Effector CD8-positive, alpha-beta T cell (primary cell): Measurements from ENCODE around the gene PPFIBP2.
A peak's percentile ranks its signal among the peaks of the same experiment; 100 is the strongest.

Source experiments
- DNase-seq: peaks from one replicate; lab custom pipeline; 2025; lab: John Stamatoyannopoulos, UW
- total RNA-seq, 4 experiments: gene quantifications; one replicate each; lab custom pipeline; 2026; lab: John Stamatoyannopoulos, UW

The PPFIBP2 gene
- 4.4 to 12.6 (median 4.7) reads per million in 4 experiments for total RNA-seq

DNA sequence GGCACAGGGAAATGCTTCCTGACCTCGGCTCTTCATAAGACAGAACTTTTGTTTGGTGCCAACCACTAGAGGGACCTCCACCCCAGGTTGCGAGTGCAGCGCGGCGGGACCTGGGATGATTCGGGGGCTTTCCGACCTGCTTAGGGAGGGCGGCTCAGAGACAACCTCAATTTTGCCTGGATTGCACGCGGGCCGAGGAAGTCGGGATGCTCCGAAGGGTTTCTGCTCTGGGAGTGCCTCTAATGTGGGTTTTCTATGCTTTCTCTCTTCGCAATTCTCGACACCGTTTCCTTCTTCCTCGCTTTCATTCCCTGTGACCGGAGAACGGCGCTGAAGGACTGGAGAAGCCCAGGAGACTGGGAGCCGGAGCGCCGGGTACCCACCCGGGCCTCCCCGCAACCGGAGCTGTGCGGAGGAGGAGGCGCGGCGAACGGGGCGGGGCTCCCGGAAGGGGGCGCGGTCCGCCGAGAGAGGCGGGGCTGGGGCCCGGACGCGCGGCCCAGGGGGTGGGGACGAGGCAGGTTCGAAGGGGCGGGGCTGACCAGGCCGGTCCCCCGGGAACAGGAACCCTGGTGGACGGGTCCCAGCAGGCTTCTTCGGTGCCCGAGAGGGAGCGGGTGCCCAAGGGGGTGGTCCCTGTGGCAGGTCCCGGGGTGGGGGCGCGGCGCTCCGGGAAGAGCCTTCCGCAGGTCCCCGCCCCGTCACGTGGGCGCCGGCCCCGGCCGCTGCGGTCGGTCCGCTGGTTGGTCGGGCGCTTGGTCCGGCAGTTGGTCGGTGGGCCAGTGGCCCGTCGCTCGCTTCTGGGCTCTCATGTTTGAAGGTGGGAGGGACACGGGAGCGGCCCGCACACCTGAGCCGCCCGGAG lies at the start of gene PPFIBP2:
Gene PPFIBP2 (plus strand): TSS at position 766 of the 865 bp plus-strand sequence. CDS start 35,477 bp downstream, outside the sequence.
- peak; percentile 72 for DNase-seq

DNA sequence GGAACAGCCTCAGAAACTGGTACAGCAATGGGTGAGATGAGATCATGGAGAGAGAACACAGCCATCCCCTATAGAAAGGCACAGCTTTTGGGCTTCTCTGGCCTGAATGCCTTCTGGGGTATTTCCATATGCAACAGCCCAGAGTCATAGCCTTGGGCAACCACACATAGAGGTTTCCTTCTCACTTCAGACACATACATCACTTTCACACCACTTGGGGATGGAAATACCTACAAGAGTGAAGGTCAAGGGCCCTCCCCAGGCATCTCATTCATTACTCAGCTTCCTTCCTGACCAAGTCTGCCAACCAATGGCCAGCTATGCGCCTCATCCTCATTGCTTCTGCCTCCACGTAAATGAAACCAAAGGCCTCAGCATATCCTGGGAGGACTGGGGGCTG lies 46.1 kb upstream of the PPFIBP2 start:
- no peak for DNase-seq

DNA sequence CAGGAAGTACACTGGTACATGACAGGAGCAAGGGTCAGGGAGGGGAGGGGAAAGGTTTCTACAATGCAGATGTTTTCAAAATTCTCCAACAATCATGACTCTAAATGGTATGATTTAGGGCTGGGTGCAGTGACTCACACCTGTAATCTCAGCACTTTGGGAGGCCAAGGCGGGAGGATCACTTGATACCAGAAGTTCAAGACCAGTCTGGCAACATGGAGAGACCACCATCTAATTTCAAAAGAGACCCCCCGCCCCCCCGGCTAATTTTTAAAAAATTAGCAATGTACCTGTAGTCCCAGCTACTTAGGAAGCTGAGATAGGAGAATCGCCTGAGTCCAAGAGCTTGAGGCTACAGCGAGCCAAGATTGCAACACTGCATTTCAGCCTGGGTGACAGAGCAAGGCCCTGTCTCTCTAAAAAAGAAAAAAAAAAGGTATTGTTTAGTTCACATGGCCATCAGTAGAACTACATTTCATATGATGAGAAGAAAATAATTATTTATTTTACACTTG lies 44.4 kb upstream of the PPFIBP2 start:
- DNase-seq = no peak

DNA sequence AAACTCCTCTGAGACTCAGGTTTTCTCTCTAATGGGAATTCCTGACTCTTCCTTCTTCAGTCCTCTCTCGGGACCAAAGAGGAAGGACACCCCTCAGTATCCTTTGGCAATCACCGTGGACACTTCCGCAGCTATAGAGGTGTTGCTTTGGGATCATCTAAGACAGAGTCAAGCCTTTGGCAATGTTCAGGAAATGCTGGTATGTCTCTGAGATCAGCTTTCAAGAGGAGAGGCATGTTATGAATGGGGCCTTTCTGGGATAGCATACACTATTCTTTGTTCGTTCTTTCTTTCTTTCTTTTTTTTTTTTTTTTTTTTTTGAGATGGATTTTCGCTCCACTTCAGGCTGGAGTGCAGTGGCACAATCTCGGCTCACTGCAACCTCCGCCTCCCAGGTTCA lies 42.7 kb upstream of the PPFIBP2 start:
- DNase-seq = no peak

DNA sequence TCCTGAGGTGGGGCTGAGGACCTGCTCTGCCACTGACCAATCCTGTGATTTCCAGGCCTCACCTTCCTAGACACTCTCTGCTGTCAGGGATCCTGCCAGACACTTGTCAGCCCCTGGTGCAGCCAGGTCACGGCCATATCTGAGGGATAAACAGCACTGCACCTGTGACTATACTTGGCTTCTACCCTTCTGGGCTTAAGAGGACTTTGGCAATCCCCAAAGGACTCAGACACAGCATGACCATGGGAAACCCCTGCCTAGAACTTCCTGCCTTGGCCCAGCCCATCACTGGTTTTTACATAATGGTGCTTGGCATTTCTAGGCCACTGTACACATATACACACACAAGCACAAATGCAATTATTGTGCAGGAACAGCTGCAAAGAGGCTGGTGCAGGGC lies 40.1 kb upstream of the PPFIBP2 start:
- DNase-seq = no peak

DNA sequence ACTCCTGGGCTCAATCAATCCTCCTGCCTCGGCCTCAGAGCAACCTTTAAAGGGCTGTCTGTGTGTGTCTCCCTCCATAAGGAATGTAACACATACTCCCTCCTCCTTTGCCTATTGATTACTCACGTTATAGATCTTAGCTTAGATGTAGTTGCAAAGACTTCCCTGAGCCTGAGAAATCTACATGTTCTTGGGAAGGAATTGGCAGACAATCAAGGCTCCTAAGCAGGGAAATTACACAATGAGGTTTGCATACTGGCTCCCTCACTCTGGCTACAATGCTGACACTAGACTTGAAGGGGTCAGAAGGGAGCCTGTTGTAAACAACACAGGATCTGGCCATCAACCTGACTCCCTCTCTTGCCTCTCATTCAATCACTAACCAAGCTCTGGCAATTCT lies 33.7 kb upstream of the PPFIBP2 start:
- no peak for DNase-seq

DNA sequence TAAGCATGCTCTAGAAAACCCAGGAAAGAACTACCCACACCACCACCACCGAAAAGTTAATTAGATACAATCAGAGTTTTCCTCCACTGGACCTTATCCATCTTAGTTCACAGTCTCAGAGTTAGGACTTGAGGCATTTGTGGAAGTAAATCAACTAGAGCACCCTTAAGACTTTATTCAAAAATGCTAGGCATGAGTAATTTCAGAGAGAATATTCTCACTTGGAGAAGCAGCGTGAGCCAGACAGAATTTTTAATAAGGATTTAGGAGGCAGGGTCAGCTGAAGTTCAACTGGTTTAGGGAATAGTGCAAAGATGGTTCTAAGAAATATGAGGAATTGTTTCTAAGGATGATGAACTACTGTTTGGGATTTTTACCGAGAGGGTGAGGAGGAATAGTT lies 29.7 kb upstream of the PPFIBP2 start:
- no peak for DNase-seq

DNA sequence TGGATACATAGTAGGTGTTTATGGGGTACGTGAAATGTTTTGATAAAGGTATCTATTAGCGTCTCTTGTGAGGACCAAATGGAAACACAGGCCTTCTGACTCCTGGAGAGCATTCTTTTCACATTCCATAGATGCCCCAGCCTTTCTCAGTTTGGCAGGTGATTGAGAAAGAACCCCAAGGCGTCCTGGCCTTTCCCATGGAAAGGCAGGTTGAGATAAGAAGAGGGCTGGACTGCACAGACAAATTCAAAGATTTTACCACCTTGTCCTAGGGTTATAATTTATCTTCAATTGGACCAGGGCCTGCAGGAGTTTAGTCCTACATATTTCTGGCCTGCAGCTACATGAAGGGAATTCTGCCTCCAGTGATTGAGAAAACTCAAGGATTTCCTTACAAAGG lies 29.2 kb upstream of the PPFIBP2 start:
- DNase-seq = no peak

DNA sequence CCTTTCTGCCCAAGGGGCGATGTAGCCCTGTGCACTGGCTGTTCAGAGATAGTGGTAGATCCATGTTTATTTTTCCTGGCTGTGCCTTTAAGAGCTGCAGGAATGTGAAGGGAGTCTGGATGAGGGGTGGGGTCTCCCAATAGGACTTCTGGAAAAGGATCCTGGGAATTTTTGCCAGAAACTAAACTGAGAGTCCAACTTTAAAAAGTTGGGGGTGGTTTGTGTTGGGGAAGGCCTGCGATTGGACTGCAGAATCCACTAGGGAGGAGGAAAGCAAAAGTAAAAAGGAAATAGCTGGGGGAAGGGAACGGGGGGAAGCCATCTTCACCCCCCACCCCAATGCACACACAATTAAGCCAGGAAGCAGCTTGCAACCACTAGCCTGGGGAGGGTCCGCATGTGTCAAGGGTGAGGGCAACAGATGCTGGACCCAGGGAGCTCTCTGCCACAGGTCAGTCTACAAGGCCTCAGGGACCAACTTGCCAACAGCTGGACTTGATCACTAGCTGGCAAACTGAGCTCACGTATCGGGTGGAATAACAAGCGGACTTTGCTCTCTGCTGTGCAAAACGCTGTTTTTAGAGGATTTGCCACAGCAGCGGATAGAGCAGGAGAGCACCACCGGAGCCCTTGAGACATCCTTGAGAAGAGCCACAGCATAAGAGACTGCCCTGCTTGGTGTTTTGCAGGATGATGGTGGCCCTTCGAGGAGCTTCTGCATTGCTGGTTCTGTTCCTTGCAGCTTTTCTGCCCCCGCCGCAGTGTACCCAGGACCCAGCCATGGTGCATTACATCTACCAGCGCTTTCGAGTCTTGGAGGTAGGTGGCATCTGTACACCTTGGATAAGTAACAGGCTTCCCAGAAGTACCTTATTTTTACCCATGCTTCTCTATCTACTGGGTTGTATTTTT lies 28.4 kb upstream of the PPFIBP2 start, which contains the start of gene OLFML1:
Gene OLFML1 (plus strand): TSS at position 321 of the 912 bp plus-strand sequence. CDS start 370 bp downstream, at position 691.
- DNase-seq = no peak

DNA sequence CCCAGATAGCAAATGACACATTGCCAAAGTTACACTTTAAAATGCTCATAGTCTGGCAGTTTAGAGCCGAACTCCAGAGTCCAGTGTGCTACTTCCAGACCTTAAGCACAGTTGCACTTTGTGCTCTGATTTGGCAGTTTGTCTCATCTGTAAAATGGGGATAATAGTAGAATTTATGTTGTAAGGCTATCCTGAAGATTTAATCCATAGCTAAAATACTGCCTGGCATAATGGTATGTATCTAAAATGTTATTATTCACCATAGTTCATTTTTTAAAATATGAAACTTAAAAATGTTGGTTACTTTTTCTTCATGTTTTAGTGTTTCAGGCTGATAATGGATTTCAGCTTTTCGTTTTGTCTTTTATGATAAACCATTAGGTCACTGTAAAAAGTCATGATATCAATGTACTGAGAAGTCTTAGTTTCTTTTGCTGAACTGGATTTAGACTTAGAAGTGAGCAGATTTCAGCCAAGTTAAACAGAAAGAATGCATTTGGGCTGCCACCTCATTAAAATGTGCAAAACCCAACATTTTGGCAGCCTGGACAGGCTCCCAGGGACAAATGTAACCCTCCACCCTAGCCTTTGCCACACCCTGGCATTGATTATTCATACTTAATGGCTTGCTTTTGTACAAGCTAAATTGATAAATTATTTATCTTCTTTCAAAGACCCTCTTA lies 27.6 kb upstream of the PPFIBP2 start:
- DNase-seq = no peak

DNA sequence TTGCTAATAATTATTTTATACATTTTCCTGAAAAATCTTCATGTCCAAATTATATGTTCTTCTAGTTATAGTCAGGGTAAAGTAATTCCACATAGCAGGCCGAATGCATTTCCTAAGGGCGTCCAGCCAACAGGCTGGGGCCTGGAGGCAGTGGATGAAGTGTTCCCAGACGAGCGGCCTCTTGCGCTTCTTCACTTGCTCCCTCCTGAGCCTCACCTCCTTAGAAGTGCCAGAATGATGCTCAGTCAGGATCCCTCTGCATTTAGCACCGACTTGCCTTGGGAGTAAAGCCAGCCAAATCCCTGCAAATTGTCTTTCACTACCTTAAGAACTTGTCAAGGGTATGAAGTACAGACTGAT lies 27.0 kb upstream of the PPFIBP2 start:
- DNase-seq = no peak

DNA sequence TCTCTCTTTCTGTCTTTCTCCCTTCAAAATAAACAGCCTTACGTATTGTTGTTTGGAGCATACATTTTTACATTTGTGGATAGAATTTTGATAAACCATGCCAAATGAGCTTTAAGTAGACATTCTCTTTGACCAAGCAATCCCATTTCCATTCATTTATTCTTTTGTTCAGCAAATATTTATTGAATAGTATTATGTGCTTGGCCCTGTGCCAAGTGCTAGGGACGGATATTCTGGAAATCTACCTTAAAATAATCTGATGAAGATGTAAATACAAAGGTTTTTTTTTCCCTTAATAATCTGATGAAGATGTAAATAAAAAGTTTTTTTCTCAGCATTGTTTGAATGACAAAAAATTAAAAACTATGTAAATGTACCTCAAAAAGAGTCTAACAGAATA lies 26.4 kb upstream of the PPFIBP2 start:
- DNase-seq = no peak

DNA sequence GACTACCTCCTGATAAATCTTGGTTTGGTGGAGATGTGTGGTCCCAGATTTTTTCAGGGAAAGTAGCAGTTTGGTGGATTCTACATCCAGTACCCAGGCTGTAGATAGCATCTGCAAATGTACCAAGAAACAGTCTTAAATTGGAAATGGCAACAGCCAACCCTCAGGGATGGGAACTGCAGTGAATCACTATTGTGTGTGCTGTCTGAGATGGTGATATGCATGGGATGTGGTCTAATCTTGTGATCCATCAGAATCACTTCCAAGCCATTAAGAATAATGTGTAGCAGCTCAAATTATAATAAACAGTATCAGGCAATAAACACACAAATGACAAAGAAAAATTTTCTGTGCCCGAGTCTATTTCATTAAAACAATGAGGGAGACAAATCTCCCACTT lies 25.1 kb upstream of the PPFIBP2 start:
- DNase-seq = no peak

DNA sequence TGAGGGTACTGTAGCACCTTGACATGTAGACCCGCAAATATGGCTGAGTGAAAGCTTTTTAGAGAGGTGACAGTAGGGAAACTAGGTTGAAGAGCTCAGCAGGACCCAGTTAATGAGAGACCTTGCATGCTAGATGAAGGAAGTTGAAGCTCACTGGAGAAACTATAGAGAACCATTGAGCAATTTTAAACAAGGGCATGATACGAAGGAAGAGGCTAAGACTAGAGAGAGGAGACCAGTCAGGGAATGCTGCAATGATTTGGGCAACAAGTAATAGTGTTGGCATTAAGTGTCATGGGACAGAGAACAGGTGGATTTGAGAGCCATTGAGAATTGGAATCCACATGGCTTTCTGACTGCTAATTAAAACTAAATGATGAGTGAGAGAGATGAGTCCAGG lies 24.4 kb upstream of the PPFIBP2 start:
- no peak for DNase-seq

DNA sequence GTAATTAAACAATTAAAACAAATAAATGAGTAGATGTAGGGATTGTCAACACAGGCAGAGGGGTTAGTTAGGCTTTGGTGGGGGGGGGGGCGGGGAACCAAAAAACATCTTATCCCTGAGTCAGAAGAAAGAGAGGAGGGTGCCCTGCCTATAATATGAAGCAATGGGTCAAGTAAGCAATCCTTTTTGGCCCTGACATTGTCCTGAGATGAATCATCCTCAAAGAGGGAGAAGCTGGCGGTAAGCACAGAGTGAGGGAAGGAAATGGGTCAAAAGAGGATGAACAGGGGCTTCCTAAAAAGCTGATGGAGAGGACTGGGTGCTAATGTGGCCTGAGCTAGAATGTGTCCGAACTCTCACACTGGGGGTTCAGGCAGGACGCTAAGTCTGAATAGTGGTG lies 23.7 kb upstream of the PPFIBP2 start:
- DNase-seq = no peak

DNA sequence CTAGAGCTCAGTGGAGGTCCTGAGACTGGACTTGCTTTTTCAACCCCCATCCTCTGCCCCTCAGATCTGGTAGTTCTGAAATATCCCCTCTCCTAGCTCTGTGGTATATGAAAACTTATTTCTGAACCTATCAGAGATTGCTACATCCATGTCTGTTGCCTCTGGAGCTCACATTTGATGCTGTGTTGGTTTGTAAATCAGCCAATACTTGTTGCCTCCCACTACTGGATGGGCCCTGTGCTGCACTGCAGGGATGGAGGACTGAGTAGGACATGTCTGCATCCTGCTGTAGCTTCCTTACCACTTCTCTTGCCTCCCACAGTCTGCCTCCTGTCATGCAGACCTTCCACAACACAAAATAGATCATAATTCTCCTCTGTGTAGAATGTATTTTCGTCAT lies 23.3 kb upstream of the PPFIBP2 start:
- no peak for DNase-seq

DNA sequence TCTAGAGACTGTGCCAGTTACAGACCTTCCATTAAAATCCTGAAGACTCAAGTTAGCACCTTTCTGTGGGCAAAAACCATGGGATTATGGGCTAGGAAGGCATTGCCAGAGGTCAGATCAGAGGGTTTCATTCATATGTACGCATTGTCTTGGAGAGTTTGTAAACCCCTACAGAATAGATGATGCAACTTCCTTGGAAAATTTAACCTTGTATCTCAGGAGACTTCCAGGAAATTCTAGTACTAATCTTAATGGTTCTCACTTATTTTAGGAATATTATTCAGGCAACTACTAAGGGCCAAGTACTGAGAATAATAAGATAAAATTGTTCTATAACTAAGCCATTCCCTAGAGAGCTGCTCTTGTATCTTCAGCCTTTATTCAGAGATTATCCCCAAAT lies 21.5 kb upstream of the PPFIBP2 start:
- DNase-seq = no peak

DNA sequence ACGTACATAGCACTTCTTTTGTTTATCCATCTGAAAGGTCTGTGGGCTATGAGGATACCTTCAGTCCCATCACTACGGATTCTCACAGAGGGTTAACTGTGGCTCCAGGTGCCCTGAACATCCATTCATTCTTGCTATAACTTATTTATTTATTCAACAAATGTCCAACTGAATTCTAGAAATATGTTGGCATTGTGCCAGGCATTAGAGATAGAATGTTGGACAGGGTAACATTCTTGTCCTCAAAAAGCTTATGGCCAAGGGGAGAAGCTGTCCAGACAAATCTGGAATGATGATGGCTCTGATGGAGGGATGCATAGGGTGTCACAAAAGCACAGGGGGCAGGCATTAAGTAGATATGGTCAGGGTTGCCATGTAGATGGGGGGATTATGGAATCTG lies 20.1 kb upstream of the PPFIBP2 start:
- no peak for DNase-seq

DNA sequence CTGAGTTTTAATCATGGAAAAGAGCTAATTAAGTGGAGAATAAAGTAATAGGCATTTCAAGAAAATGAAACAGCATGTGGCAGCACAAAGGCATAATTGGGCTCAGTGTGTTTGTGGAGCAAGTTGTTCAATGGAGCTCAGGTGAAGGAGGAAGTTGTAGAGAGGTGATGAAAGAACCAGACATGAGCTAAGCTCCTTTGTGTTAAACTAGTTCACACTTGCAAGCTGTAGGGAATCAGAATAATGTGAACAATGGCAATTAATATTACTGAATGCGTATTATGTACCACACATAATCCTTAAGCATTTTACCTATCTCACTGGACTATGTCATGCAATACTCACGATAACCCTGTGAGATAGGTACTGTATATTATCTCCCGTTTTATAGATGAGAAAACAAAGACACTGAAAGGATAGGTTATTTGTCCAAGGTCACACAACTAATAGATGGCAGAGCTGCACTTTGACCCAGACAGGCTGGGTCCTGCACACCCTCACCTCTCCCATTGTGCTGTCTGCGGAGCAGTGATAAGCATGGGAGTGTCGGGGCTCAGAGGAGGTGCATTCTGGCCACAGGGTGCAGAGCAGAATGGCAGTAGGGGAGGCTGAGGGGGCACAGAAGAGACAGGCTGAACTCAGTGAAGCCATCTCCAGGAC lies 19.6 kb upstream of the PPFIBP2 start:
- no peak for DNase-seq

DNA sequence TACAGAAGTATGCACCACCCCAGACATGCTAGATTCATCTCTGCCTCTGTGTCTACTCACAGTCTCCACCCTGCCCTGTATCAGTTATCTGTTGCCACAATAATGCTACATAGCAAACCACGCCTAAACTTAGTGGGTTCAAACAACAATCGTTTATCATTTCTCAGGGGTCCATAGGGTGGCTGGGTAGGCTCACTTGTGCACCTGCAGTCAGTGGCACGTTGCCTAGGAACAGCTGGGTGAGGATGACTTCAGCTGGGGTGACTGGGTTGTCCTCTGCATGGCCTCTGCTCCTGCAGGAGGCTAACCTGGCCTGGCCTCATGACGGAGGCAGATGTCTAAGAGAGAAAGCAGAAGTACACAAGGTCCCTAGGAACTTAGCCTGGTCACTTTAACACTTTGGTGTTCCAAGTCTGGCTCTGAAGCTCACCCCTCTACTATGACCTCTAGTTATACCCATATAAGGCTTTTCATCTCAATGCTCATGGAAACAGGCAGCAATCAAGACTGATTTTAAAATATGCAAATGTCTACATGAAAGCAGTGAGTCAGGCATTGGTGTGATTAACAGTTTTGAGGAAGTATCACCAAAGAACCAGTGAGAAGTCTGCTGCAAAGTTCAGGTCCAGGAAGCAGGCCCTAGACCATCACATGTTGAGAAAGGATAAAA lies 17.8 kb upstream of the PPFIBP2 start:
- DNase-seq = no peak

DNA sequence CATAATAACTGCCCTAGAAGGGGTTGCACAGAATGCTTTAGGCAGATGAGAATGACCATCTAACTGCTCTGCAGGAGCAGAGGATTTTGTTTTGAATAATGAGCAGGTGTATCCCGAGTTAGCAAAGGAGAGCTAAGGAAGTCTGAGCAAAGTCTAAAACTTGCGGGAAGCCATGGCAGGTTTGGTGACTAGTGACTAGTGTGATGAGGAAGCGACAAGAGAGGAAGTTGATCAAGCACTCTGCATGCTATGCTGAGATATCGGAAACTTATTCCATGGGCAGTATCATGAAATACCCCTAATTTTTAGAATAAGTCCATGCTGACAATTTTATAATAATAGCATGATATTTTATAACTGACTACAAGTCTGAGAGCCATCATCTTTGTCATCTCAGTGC lies 15.6 kb upstream of the PPFIBP2 start:
- no peak for DNase-seq
